Pancreas (tissue), 10 donors: ENCODE measurements around the gene SYCP2. TPM values are rescaled to one million over a fixed set of nuclear protein-coding genes. Genes with fewer than 3 reads are reported as not detected.

Experiments
- ATAC-seq, 4 donors: fragments of 200-7000 bp; cut with Tn5 transposase; one replicate each; pipeline versions ENCODE4 v1.8.0 to v1.9.1; 2020; ENCODE audit warnings: mild to moderate bottlenecking in 4 of 4, moderate library complexity in 4 of 4
- DNase-seq, 6 donors: peaks; one replicate each; pipeline ENCODE4 v3.0.0-alpha.2; 2020
- FAIRE-seq: peaks from 2 replicates; lab custom pipeline; 2012; peaks lifted over from hg19 to GRCh38; lab: Jason Lieb, UNC
- H3K27ac ChIP-seq, 4 donors: fragments of 200-600 bp; sonication (generic); 1 replicate in 3 of 4; 2 replicates in 1 of 4; pipeline versions ENCODE4 v1.5.0 to v1.8.0; 2020
- H3K27me3 ChIP-seq, 4 donors: fragments of 200-600 bp; one replicate each; pipeline ENCODE4 v1.8.0; 2021
- H3K36me3 ChIP-seq, 3 donors: fragments of 200-600 bp; sonication (generic) in 1 of 3; one replicate each; pipeline versions ENCODE4 v1.5.0 to v1.8.0; 2020 to 2021
- H3K4me1 ChIP-seq, 3 donors: fragments of 200-600 bp; one replicate each; pipeline ENCODE4 v1.8.0; 2021
- H3K4me3 ChIP-seq, 4 donors: fragments of 200-600 bp; sonication (generic) in 2 of 4; one replicate each; pipeline versions ENCODE4 v1.5.0 to v1.8.0; 2020 to 2021
- H3K9me3 ChIP-seq, 4 donors: fragments of 200-600 bp; one replicate each; pipeline ENCODE4 v1.8.0; 2021
- CTCF ChIP-seq, 4 donors: fragments of 200-600 bp; sonication (generic) in 3 of 4; IDR thresholded peaks; one replicate each; pipeline versions ENCODE4 v1.5.0 to v1.8.0; 2021; ENCODE audit warnings: antibody characterized with exemption in 4 of 4
- WGBS, 2 donors: extraction: QIAGEN DNeasy Blood & Tissue Kit; methylation state at CpG; one replicate each; pipeline ENCODE4 v1.1.7; 2013; 5-methylcytosine and 5-hydroxymethylcytosine counted together
- intact Hi-C, 3 donors: fragments of 100-400 bp; cut with DNase I; formaldehyde crosslinking; loops; one replicate each; pipeline versions ENCODE4 v1.11.1 to v1.14.2; 2022
- polyA plus RNA-seq, 2 donors: library from polyadenylated mRNA; stranded (reverse); fragments of 200-250 nt; gene quantifications; one replicate each; pipeline ENCODE4 v1.2.3, GENCODE V29; 2013
- total RNA-seq, 6 donors: library from RNA; stranded (reverse); fragmentation: NEBNext Ultra II Directional in 4 of 6; extraction: Animal tissue kit (Norgen Biotek cat#: 25700) in 4 of 6; gene quantifications; one replicate each; pipeline versions ENCODE4 v1.2.1 to v1.2.4, GENCODE V29; 2021 to 2023
- donor health status: healthy with polysubstance abuse.
- donor health status: DM: no; HTN: no; CAD: no; lungs with moderate emphysema.
- donor health status: DM: no; HTN: no; CAD: no.
- donor health status: control.
- donor health status: control.
- donor health status: Bipolar disorder and iron deficiency.
- donor health status: DM: yes; HTN: yes; CAD: no.
- donor health status: DM: no; HTN: no; CAD: no.
- donor health status: DM: no; HTN: no; CAD: no.
- donor health status: DM: yes; HTN: yes; CAD: no.

SYCP2 gene
- total and polyA plus RNA-seq, 8 donors = 1.3 to 4.7 (median 3.2) TPM

GRCh38 chr20:59938221-59938620 lies 4.8 kb upstream of the SYCP2 start:
- DNase-seq = no peak
- peaks cover 0 to 10% (median 0%) of the 10 kb centered on the region in 3 donors for H3K36me3 ChIP-seq
- no peaks in the 10 kb centered on the region for H3K9me3 ChIP-seq
- peaks cover 15 to 40% (median 21%) of the 10 kb centered on the region in 3 donors for H3K4me1 ChIP-seq
- H3K27me3 ChIP-seq = no peaks in the 10 kb centered on the region
- H3K27ac ChIP-seq = no peak overlapping the region
- WGBS, 2 donors = 47 to 50% methylated on average over 4 of the region's 4 CpGs
- intact Hi-C loops = no loop called here
- ATAC-seq = no peak
- no peak for TF ChIP-seq CTCF (IDR thresholded peaks at IDR 0.05)
- FAIRE-seq = no peak
- peak overlapping the region in 2 of 4 donors; percentile 8 to 74 for H3K4me3 ChIP-seq

GRCh38 chr20:59937150-59937549 lies 3.7 kb upstream of the SYCP2 start:
- no peaks in the 10 kb centered on the region for H3K36me3 ChIP-seq
- no peaks in the 10 kb centered on the region for H3K27me3 ChIP-seq
- H3K9me3 ChIP-seq = no peaks in the 10 kb centered on the region
- FAIRE-seq (no peak), ATAC-seq (no peak), DNase-seq (no peak)
- no peak for TF ChIP-seq CTCF (IDR thresholded peaks at IDR 0.05)
- H3K4me1 ChIP-seq = peaks cover 15 to 39% (median 21%) of the 10 kb centered on the region in 3 donors
- H3K4me3 ChIP-seq = peak overlapping the region in 1 of 4 donors; percentile 74
- intact Hi-C loops = no loop called here
- peak overlapping the region in 1 of 4 donors; percentile 6 for H3K27ac ChIP-seq
- WGBS, 2 donors = 53 to 54% methylated on average over 3 of the region's 3 CpGs

- no peak overlapping the region for H3K4me3 ChIP-seq
- no peaks in the 10 kb centered on the region for H3K9me3 ChIP-seq
- H3K27me3 ChIP-seq = no peaks in the 10 kb centered on the region
- ATAC-seq = no peak
- TF ChIP-seq CTCF (IDR thresholded peaks at IDR 0.05) = no peak
- intact Hi-C loops = no loop called here
- 45 to 48% methylated on average over 4 of the region's 4 CpGs for WGBS, 2 donors
- no peak for FAIRE-seq
- H3K27ac ChIP-seq = no peak overlapping the region
- H3K4me1 ChIP-seq = peaks cover 12 to 34% (median 19%) of the 10 kb centered on the region in 3 donors
- no peaks in the 10 kb centered on the region for H3K36me3 ChIP-seq
- no peak for DNase-seq
Observed at GRCh38 chr20:59936409-59936808, 3.0 kb upstream of the SYCP2 start.

GRCh38 chr20:59935457-59936185 lies 2.2 kb upstream of the SYCP2 start:
- Histone ChIP-seq H3K4me1 (peaks cover 5 to 35% (median 15%) of the 10 kb centered on the region in 3 donors), H3K4me3 (no peak overlapping the region), H3K36me3 (no peaks in the 10 kb centered on the region), H3K9me3 (no peaks in the 10 kb centered on the region), H3K27me3 (no peaks in the 10 kb centered on the region), H3K27ac (no peak overlapping the region)
- ATAC-seq = no peak
- 85 to 90% methylated on average over 8 of the region's 8 CpGs for WGBS, 2 donors
- no peak for DNase-seq
- no peak for TF ChIP-seq CTCF (IDR thresholded peaks at IDR 0.05)
- no peak for FAIRE-seq
- intact Hi-C loops = no loop called here
